ENCODE data around the gene MED20. TPM values are rescaled to one million over a fixed set of nuclear protein-coding genes. Genes with fewer than 3 reads are reported as not detected.
A peak's percentile ranks its signal among the peaks of the same experiment; 100 is the strongest.

The MED20 gene
- total and polyA plus RNA-seq, 2 of the 4 experiments (the other 2 are of a cell fraction), result 24.8 to 38.2 TPM

- TF ChIP-seq RFX5 (IDR thresholded peaks at IDR 0.05; ENCODE audit: low read depth, low read length), result no peak
Observed at GRCh38 chr6:41966214-41966920, 45.4 kb upstream of the MED20 start (continued).

- Histone ChIP-seq H3K27me3 (ENCODE audit: control insufficient read depth, insufficient read depth, low read length) (no peaks in the 10 kb centered on the region), H2AFZ (replicated peaks; ENCODE audit: low read length, poor library complexity) (no peak overlapping the region), H3K18ac (ENCODE audit: low read depth, low read length) (peak overlapping the region; percentile 49; the same call in 1 of the 2 replicates), H4K8ac (ENCODE audit: low read depth in 2 of 2, low read length in 2 of 2) (peak overlapping the region; percentile 35 to 59; a peak in 2 of 4 replicates), H4K20me1 (ENCODE audit: insufficient read depth, low read length) (no peaks in the 10 kb centered on the region), H3K4me1 (ENCODE audit: control insufficient read depth, insufficient read depth, low read length) (peaks cover 12% of the 10 kb centered on the region), H2BK5ac (ENCODE audit: low read depth, low read length, poor library complexity, severe bottlenecking) (no peak overlapping the region), H3K9me1 (ENCODE audit: insufficient read depth, low read length) (peaks cover 23% of the 10 kb centered on the region), H3K9me3 (ENCODE audit: control insufficient read depth, insufficient read depth, low read length) (no peaks in the 10 kb centered on the region), H3K23ac (ENCODE audit: low read depth, low read length) (peak overlapping the region; percentile 64), H3K9ac (ENCODE audit: low read depth, low read length) (no peak overlapping the region), H3K36me3 (ENCODE audit: control insufficient read depth, insufficient read depth, low read length) (no peaks in the 10 kb centered on the region), H3K56ac (ENCODE audit: extremely low read depth, insufficient read depth, low read length) (no peak overlapping the region), H3K4me3 (ENCODE audit: insufficient read depth, low read depth, low read length) (no peak overlapping the region), H2BK15ac (ENCODE audit: low read depth, low read length) (peak overlapping the region; percentile 88; the same call in 2 of the 3 replicates), H3K27ac (ENCODE audit: insufficient read depth, low read length) (no peak overlapping the region), H2AK5ac (ENCODE audit: low read depth, low read length) (peak overlapping the region; percentile 92), H2BK20ac (ENCODE audit: low read depth, low read length) (peak overlapping the region; percentile 90), H3K14ac (replicated peaks; ENCODE audit: low read depth, low read length) (peak overlapping the region; percentile 69; the same call in 1 of the 2 replicates), H3K4me2 (ENCODE audit: low read depth, low read length) (no peak overlapping the region), H3K4ac (ENCODE audit: low read depth, low read length) (peak overlapping the region; percentile 81), H2AK9ac (replicated peaks; ENCODE audit: low read depth, low read length, poor library complexity) (no peak overlapping the region), H2BK120ac (ENCODE audit: low read depth, low read length) (peak overlapping the region; percentile 88), H4K5ac (ENCODE audit: low read depth, low read length) (peak overlapping the region; percentile 53; the same call in 1 of the 2 replicates), H4K91ac (ENCODE audit: insufficient read depth, low read depth, low read length) (peak overlapping the region; percentile 74), H3K79me1 (ENCODE audit: low read depth in 1 of 2, low read length in 2 of 2) (no peaks in the 10 kb centered on the region)
- no peak for DNase-seq
- intact Hi-C loops (cut with micrococcal nuclease) (no loop called here), in situ Hi-C loops (cut with MboI; ENCODE audit: low sequenced_read_pairs) (no loop called here), dilution Hi-C loops (cut with HindIII; ENCODE audit: low sequenced_read_pairs, unreplicated experiment) (no loop called here)
- BruUV-seq (replicated peaks), result no TSS peak
- ChIA-PET CTCF (no interaction called here), POLR2A (ENCODE audit: unreplicated experiment) (no interaction called here)
- ATAC-seq (ENCODE audit: low read depth), result no peak
- WGBS, 2 experiments (ENCODE audit: extremely low coverage in 2 of 2, insufficient read length in 1 of 2), result 100% methylated on average over 1 of the region's 11 CpGs; no CpG with 5 or more reads in 1 of the 2 experiments
- TF ChIP-seq POLR2A (IDR thresholded peaks at IDR 0.05; ENCODE audit: low read depth, low read length) (no peak), BHLHE40 (IDR thresholded peaks at IDR 0.05; ENCODE audit: low read depth, low read length) (no peak), CTCF (conservative IDR thresholded peaks at IDR 0.05; ENCODE audit: low read depth, low read length) (no peak), NFE2L2 (IDR thresholded peaks at IDR 0.05; ENCODE audit: low read depth, low read length) (no peak), USF2 (IDR thresholded peaks at IDR 0.05; ENCODE audit: low read depth, low read length) (no peak), CHD1 (IDR thresholded peaks at IDR 0.05; ENCODE audit: low read depth, low read length) (no peak), FOS (IDR thresholded peaks at IDR 0.05; ENCODE audit: low read depth, low read length) (no peak), SMC3 (IDR thresholded peaks at IDR 0.05; ENCODE audit: low read depth, low read length) (no peak), CEBPB (IDR thresholded peaks at IDR 0.05; ENCODE audit: low read depth, low read length) (no peak), RFX5 (IDR thresholded peaks at IDR 0.05; ENCODE audit: low read depth, low read length) (no peak), RCOR1 (IDR thresholded peaks at IDR 0.05; ENCODE audit: insufficient replicate concordance, low read length) (no peak)
Observed at GRCh38 chr6:41965429-41966213, 44.7 kb upstream of the MED20 start.
